Motor neuron (in vitro differentiated cells): ENCODE results near the gene SIN3B. TPM values are rescaled to one million over a fixed set of nuclear protein-coding genes. Genes with fewer than 3 reads are reported as not detected.

ENCODE experiments used
- ATAC-seq, 8 experiments: fragments of 200-7000 bp; cut with Tn5 transposase; replicated peaks in 6 of 8; 2 replicates each; pipeline ENCODE4 v1.8.0; 2021; ENCODE audit warnings: mild to moderate bottlenecking in 8 of 8, moderate library complexity in 8 of 8
- H3K27ac ChIP-seq, 2 donors: fragments of 250-450 bp; sonication (Bioruptor Pico); 2 replicates each; pipeline ENCODE4 v1.9.0; 2021; ENCODE audit warnings: antibody characterized with exemption in 2 of 2, mild to moderate bottlenecking in 2 of 2, moderate library complexity in 1 of 2
- H3K4me1 ChIP-seq, 2 donors: fragments of 250-450 bp; sonication (Bioruptor Pico); replicated peaks in 1 of 2; 2 replicates each; pipeline ENCODE4 v1.6.1; 2021; ENCODE audit warnings: antibody characterized with exemption in 2 of 2, mild to moderate bottlenecking in 2 of 2, moderate library complexity in 1 of 2
- H3K4me3 ChIP-seq, 5 donors: fragments of 250-450 bp; sonication (Bioruptor Pico); 2 replicates each; pipeline ENCODE4 v1.9.0; 2021; ENCODE audit warnings: antibody characterized with exemption in 5 of 5, mild to moderate bottlenecking in 5 of 5, moderate library complexity in 4 of 5
- WGBS, 10 experiments: fragments of 450-650 bp; shearing (Covaris generic); methylation state at CpG; one replicate each; pipeline ENCODE4 v1.0.0; 2022; 5-methylcytosine and 5-hydroxymethylcytosine counted together
- in situ Hi-C, 9 experiments: fragments of 400-800 bp; cut with MboI; loops; one replicate each; pipeline ENCODE4 v1.15.0; 2021; ENCODE audit warnings: low sequenced_read_pairs in 9 of 9, low pct_unique_long_range_greater_than_20kb in 2 of 9; ENCODE audit not compliant: unreplicated experiment in 9 of 9
- total RNA-seq, 8 experiments: library from RNA; unstranded; fragments of 300-600 nt; gene quantifications; 2 replicates each; pipeline versions ENCODE4 v1.2.3 to v1.2.4, GENCODE V29; 2022

Gene SIN3B
- total RNA-seq, 8 experiments from 2014 or later: 23.3 to 59.3 (median 30.5) TPM

DNA sequence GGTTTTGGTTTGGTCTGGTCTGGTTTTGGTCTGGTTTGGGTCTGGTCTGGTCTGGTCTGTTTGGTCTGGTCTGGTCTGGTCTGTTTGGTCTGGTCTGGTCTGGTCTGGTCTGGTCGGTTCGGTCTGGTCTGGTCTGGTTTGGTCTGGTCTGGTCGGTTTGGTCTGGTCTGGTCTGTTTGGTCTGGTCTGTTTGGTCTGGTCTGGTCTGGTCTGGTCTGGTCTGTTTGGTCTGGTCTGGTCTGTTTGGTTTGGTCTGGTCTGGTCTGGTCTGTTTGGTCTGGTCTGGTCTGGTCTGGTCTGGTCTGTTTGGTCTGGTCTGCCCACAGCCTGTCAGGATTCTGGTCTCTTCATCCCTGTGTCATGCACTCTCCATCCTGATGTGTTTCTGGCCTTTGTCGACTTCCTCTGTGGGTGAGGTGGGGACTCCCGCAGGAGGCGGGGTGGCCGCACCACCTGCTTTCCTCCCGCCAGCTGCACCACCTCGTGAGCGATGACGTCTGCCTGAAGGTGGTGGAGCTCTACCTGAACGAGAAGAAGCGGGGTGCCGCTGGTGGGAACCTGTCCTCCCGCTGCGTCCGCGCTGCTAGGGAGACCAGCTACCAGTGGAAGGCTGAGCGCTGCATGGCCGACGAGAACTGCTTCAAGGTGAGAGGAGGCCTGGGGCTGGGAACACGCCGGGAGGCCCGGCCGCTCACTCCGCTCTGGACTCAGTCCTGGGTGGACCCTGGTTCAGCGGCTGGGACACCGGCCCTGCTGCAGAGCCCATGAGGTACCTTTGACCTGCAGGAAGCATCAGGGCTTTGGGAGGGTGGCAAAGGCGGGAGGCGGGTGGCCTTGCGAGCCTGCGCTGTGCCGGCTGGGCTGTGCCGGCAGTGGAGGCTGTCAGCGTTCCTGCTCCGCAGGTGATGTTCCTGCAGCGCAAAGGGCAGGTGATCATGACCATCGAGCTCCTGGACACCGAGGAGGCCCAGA lies 46.7 kb downstream of the SIN3B start:
- 91 to 100% (median 94%) methylated on average over 1 to 21 of the region's 39 CpGs; no CpG with 5 or more reads in 4 of the 10 experiments for WGBS, 10 experiments
- Histone ChIP-seq H3K4me1 (no peaks in the 10 kb centered on the region), H3K27ac (no peak overlapping the region), H3K4me3 (no peak overlapping the region)
- in situ Hi-C loops: no loop called here
- ATAC-seq: peak in 2 of 8 experiments; percentile 4 to 10

DNA sequence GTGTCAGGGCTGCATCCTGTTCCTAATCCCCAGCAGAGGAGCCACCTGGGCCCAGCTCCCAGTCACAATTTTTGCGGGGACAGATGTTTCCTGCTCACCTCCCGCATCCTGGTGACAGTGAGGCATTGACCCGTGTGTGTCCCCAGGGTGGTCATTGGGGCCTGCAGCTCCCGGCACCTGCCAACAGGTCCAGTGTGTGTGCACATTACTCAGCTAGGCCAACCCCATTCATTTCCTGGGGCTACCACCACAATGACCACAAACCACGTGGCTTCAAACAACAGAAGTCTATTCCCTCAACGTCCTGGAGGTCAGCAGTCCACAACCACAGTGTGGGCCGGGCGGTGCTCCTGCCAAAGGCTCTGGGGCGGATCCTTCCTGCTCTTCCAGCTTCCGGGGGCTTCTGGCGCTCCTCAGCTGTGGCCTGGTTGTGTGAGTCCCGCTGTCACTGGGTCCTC lies 47.7 kb downstream of the SIN3B start:
- no peak overlapping the region for H3K4me3 ChIP-seq
- no peak for ATAC-seq
- no peaks in the 10 kb centered on the region for H3K4me1 ChIP-seq
- H3K27ac ChIP-seq: no peak overlapping the region
- WGBS, 10 experiments: 96 to 100% (median 99%) methylated on average over 1 to 7 of the region's 12 CpGs; no CpG with 5 or more reads in 6 of the 10 experiments
- in situ Hi-C loops: no loop called here

DNA sequence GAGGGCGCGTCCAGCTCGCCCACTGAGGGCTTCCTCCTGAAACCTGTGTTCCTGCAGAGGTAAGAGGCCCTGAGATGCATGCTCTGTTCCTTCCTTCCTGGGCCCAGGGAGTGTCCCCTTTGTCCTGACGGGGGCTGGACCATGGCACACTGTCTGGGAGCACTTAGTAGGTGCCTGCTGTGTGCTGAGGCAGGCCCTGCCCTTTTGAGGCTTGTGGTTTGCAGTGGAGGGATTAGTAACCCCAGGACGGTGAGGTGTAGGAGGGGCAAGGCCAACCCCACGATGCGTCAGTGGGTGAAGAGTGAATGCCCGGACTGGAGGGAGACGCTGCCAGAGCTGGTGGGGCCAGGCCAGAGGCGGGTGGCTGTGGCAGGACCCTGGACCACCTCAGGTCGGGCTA lies 48.4 kb downstream of the SIN3B start:
- in situ Hi-C loops: no loop called here

DNA sequence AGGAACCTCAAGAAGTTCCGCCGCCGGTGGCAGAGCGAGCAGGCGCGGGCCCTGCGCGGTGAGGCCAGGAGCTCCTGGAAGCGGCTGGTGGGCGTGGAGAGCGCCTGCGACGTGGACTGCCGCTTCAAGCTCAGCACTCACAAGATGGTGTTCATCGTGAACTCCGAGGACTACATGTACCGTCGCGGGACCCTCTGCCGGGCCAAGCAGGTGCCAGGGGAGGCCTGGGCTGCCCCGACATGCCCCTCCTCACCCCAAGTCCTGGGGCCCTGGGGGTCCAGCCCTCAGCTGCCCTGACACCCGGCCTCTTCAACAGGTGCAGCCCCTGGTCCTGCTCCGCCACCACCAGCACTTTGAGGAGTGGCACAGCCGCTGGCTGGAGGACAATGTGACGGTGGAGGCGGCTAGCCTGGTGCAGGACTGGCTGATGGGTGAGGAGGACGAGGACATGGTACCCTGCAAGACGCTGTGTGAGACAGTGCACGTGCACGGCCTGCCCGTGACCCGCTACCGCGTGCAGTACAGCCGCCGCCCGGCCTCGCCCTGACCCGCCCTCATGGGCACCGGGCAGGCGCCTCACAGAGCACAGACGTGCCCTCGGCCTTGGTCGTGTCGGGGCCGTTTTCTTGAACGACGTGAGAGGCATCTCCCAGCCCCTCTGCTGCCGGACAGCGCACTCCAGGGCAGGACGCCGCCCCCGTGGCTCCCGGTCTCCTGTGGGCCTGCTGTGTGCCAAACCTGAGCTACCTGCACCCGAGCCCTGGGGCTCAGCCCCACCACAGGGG lies 49.2 kb downstream of the SIN3B start:
- in situ Hi-C loops: no loop called here
- Histone ChIP-seq H3K4me1 (no peaks in the 10 kb centered on the region), H3K4me3 (no peak overlapping the region), H3K27ac (no peak overlapping the region)
- ATAC-seq: peak in 5 of 8 experiments; percentile 15 to 35 (median 28)
- WGBS, 10 experiments: 80 to 100% (median 92%) methylated on average over 2 to 6 of the region's 55 CpGs; no CpG with 5 or more reads in 6 of the 10 experiments

More for the DNA sequence above, 48.4 kb downstream of the SIN3B start:
- no peak overlapping the region for H3K4me3 ChIP-seq
- no peaks in the 10 kb centered on the region for H3K4me1 ChIP-seq
- 86 to 95% methylated on average over 4 to 5 of the region's 11 CpGs; no CpG with 5 or more reads in 8 of the 10 experiments for WGBS, 10 experiments
- no peak overlapping the region for H3K27ac ChIP-seq
- ATAC-seq: peak in 2 of 8 experiments; percentile 7 to 19

DNA sequence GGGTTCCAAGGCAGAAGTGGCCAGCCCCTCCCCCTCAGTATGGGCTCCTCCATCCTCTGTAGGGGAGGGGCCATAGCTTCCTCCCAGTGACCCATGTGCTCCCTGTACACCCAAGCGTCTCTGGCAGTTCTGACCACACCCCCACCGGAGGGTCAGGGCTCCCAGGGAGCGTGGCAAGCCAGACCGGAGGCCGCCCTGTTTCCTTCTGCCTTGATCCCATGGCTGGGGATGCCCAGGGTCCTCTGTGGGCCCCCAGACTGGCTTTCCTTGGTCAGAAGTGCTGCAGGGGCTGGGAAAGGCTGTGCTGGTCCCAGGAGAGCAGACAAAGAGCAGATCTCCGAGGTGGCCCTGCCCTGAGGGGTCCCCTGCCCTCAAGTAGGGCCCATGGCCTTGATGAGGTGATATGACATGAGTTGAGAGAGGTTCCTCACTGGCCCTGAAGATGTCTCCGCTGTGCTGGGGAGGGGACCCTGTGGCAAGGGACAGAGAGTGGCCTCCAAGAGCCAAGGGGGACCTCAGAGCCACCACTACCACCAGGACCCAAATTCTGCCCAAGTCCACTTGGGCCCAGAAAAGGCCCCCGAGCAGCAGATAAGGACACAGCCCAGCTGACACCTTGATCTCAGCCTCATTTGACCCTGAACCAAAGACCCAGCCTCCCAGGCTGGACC lies 51.8 kb downstream of the SIN3B start:
- no peak for ATAC-seq
- H3K4me1 ChIP-seq: no peaks in the 10 kb centered on the region
- H3K27ac ChIP-seq: no peak overlapping the region
- WGBS, 10 experiments: 82% methylated on average over 2 of the region's 8 CpGs; no CpG with 5 or more reads in 9 of the 10 experiments
- in situ Hi-C loops: no loop called here
- no peak overlapping the region for H3K4me3 ChIP-seq

DNA sequence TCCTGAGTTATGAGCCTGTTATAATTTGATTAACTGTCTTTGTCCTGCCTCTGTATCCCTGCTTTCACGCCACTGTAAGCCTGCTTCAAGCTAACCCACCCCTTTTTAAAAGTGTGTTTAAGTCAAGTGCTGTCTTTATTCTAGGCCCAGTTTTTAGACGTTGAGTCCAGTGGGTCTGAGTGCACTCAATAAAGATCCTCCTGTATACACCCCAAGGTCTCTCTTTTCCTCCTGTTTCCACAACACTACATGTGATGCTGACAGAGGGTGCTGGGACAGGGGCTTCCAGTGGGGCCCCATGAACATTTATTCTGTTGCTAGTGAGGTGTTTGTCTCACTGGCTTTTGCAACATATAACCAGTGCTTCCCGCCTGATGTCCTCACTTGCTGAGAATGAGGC lies 52.9 kb downstream of the SIN3B start:
- no peak for ATAC-seq
- Histone ChIP-seq H3K4me1 (peaks cover 4% of the 10 kb centered on the region in 2 donors), H3K27ac (no peak overlapping the region), H3K4me3 (no peak overlapping the region)
- WGBS, 10 experiments: 40 to 100% (median 95%) methylated on average over 1 to 3 of the region's 3 CpGs; no CpG with 5 or more reads in 1 of the 10 experiments
- in situ Hi-C loops: no loop called here

DNA sequence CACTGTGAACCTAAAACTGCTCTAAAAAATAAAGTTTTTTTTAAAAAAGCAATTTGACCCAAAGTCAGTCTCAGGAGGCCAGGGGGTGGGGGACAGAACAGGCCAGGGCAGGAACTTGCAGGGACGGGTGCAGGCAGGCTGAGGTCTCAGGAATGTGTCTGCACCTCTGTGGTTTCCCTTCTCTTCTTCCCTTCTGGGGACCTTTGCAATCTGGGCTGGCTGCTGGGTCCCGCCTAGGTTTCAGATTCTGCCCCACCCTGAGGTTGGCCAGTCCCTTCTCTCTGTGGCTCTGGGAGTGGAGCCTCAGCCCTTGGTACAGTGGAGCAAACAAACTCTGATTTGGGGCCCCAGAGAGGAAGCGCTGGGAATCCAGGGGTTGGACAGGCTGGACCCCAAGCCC lies 54.3 kb downstream of the SIN3B start:
- H3K4me1 ChIP-seq: peaks cover 8 to 10% of the 10 kb centered on the region in 2 donors
- no peak overlapping the region for H3K27ac ChIP-seq
- 40 to 83% (median 80%) methylated on average over 1 to 2 of the region's 3 CpGs; no CpG with 5 or more reads in 5 of the 10 experiments for WGBS, 10 experiments
- ATAC-seq: peak in 2 of 8 experiments; percentile 73 to 78
- in situ Hi-C loops: no loop called here
- H3K4me3 ChIP-seq: no peak overlapping the region

DNA sequence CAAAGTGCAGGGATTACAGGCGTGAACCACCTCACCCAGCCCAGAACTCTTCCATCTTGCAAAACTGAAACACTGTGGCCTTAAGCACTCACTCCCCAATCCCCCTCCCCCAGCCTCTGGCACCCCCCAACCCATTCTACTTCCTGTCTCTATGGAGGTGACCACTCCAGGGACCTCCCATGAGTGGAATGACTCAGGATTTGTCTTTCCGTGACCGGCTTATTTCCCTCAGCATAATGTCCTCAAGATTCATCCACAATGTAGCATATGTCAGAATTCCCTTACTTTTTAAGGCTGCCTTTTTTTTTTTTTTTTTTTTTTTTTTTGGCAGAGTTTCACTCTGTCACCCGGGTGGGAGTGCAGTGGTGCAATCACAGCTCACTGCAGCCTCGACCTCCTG lies 56.0 kb downstream of the SIN3B start:
- ATAC-seq: no peak
- Histone ChIP-seq H3K4me3 (no peak overlapping the region), H3K27ac (no peak overlapping the region), H3K4me1 (peaks cover 8 to 10% of the 10 kb centered on the region in 2 donors)
- WGBS, 10 experiments: 0 to 86% (median 73%) methylated on average over 1 to 4 of the region's 5 CpGs; no CpG with 5 or more reads in 6 of the 10 experiments
- in situ Hi-C loops: no loop called here

DNA sequence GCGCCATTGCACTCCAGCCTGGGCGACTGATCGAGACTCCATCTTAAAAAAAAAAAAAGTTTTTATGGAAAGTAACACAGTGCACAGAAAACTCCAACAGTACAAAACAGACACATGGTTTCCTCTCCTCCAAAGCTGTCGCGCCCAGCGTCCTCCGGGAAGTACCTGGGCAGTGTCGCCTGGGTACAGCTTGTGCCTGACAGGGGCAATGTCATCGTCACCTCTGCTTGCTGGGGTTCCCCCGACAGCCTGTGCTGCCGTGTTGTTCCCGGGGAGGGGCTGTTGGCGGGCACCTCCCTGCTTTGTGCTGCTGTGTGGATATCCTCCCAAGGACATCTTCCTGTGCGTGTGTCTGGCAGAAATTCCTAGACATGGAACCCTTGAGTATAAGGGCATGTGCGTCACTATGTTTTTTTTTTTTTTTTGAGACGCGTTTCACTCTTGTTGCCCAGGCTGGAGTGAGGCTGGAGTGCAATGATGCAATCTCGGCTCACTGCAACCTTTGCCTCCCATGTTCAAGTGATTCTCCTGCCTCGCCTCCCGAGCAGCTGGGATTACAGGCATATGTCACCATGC lies 57.2 kb downstream of the SIN3B start:
- peaks cover 8 to 10% of the 10 kb centered on the region in 2 donors for H3K4me1 ChIP-seq
- ATAC-seq: peak; percentile 32 to 86 (median 50)
- in situ Hi-C loops: no loop called here
- 0 to 94% (median 69%) methylated on average over 2 to 12 of the region's 20 CpGs; no CpG with 5 or more reads in 2 of the 10 experiments for WGBS, 10 experiments
- no peak overlapping the region for H3K4me3 ChIP-seq
- peak overlapping the region; percentile 9 to 52 for H3K27ac ChIP-seq

DNA sequence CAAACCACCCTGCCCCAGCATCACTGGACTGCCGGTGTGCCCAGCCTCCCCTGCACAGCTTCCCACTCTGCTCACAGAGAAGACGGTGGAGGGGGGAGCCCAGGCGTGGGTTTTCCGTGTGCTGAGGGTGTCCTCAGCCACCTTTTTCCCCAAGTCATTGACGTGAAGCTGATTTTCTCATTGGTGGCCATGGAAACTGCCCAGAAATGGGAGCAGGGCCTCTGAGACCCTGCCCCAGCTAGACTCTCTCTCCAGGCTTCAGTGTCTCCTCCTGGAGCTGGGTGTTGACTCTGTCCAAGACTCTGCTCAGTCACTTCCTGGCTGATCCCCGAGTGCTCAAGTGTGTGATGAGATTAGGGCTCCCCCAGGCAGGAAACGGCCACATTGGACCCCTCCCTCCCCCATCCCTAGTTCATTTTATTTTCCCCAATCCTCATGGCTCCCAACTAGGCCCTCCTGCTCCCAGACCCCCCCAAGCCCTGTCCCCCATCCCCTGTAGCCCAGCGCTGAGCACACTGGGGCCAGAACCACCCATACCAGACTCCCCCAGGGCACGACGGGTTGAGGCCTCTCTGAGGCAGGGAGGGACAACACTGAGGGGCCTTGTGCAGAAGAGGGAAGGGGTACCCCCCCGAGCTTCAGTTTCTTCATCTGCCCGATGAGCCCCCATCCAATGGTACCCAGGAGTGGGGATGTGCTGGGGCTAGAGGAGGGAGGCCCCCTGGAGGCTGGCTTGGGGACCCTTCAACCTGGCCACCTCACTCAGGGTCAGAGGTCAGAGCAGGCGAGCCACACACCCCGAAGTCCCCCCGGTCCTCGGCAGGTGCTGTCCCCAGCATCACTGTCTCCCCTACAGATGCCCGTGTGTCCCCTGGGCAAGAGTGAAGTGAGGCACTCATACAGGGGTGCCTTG lies 58.4 kb downstream of the SIN3B start:
- Histone ChIP-seq H3K27ac (no peak overlapping the region), H3K4me3 (no peak overlapping the region), H3K4me1 (peaks cover 8 to 10% of the 10 kb centered on the region in 2 donors)
- 33 to 100% (median 80%) methylated on average over 1 to 4 of the region's 17 CpGs; no CpG with 5 or more reads in 4 of the 10 experiments for WGBS, 10 experiments
- ATAC-seq: peak in 4 of 8 experiments; percentile 24 to 57 (median 35)
- in situ Hi-C loops: no loop called here

DNA sequence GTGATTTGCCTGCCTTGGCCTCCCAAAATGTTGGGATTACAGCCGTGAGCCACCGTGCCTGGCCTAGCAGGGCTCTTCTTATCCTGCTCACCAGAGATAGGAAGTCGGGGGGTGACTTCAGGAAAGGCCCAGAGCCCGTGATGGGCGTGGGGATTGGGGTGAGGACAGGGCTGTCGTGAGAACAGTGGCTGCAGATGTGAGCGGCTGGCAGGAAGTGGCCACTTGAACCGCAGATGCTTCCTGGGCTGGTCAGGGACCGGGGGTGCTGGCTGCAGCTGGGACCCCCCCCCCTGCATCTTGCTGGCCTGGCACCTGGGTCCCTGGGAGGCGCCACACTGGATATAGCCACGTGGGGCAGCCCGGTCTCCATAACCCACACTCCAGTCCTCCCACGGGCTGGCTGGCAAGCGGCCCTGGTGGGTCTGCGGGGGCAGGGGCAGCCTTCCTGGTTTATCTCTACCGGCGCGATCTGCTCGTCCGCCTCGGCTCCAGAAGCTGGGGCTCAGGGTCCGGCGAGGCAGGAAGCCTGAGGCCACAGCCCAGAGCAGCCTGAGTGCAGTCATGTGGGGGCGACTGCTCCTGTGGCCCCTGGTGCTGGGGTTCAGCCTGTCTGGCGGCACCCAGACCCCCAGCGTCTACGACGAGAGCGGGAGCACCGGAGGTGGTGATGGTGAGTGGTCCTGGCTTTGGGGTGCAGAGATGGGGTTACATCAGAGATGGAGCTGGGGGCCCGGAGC lies 59.6 kb downstream of the SIN3B start, which contains the start of gene F2RL3:
F2RL3 (plus strand) TSS at position 371 of the 737 bp plus-strand sequence; CDS start at position 562, 191 bp downstream.
- ATAC-seq: peak in 1 of 8 experiments; percentile 41
- Histone ChIP-seq H3K4me3 (no peak within 1 kb of the TSS), H3K4me1 (peaks cover 13 to 16% of the 10 kb centered on the region in 2 donors), H3K27ac (no peak within 1 kb of the TSS)
- in situ Hi-C loops: no loop called here
- WGBS, 10 experiments: 11 to 93% (median 75%) methylated on average over 3 to 8 of the region's 31 CpGs; no CpG with 5 or more reads in 6 of the 10 experiments
